ENCODE results near the gene MMRN2.

DNA sequence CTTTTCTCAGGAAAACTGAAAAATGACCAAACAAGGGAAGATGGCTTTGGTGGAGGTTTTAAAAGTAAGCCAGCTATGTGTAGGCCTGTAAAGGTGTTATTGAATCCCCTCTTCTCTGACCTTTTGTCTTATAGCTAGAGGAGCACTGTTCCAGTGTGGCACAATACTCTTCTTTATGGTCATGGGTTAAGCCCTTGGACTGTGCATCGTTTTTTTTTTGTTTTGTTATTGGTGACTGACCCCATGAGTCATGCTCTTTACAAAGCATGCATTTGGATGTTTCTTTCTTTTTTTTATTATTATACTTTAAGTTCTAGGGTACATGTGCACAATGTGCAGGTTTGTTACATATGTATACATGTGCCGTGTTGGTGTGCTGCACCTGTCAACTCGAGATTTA lies 43.1 kb upstream of the MMRN2 start:
- TF ChIP-seq POLR2A (IDR thresholded peaks at IDR 0.05; ENCODE audit: low read depth, low read length) (no peak), POLR2AphosphoS5 (IDR thresholded peaks at IDR 0.05; ENCODE audit: low read depth, low read length) (no peak), TAF1 (IDR thresholded peaks at IDR 0.05; ENCODE audit: borderline replicate concordance, low read depth, low read length) (no peak)
